Thyroid gland (tissue), 4 donors: ENCODE results near the gene PLPP3.

Experiments
- CTCF ChIP-seq, 6 experiments: fragments of 200-600 bp in 3 of 6; fragments of 450-650 bp in 3 of 6; sonication (generic) in 3 of 6; IDR thresholded peaks; one replicate each; pipeline ENCODE4 v1.5.1; 2016 to 2019; ENCODE audit warnings: antibody characterized with exemption in 6 of 6, mild to moderate bottlenecking in 2 of 6, inconsistent platforms in 1 of 6, moderate library complexity in 1 of 6
- POLR2A ChIP-seq, 2 donors: fragments of 450-650 bp; IDR thresholded peaks; one replicate each; pipeline ENCODE4 v1.6.1; 2017; ENCODE audit warnings: antibody characterized with exemption in 2 of 2, mild to moderate bottlenecking in 2 of 2, moderate library complexity in 1 of 2

- no peak for TF ChIP-seq POLR2A (IDR thresholded peaks at IDR 0.05)
- no peak for TF ChIP-seq CTCF (IDR thresholded peaks at IDR 0.05)
Measured at GRCh38 chr1:56557746-56558145, 21.6 kb downstream of the PLPP3 start.
